TTC549 (cell line): Measurements from ENCODE around the gene PAPOLA.
"Not testable (repeated sequence)": the region's sequence is repeated elsewhere in the genome, so short reads cannot be mapped to it uniquely, and the experiment has no call there.

Source experiments
- FAIRE-seq: peaks from 2 replicates; lab custom pipeline; 2012; peaks lifted over from hg19 to GRCh38; lab: Jason Lieb, UNC

Gene PAPOLA

DNA sequence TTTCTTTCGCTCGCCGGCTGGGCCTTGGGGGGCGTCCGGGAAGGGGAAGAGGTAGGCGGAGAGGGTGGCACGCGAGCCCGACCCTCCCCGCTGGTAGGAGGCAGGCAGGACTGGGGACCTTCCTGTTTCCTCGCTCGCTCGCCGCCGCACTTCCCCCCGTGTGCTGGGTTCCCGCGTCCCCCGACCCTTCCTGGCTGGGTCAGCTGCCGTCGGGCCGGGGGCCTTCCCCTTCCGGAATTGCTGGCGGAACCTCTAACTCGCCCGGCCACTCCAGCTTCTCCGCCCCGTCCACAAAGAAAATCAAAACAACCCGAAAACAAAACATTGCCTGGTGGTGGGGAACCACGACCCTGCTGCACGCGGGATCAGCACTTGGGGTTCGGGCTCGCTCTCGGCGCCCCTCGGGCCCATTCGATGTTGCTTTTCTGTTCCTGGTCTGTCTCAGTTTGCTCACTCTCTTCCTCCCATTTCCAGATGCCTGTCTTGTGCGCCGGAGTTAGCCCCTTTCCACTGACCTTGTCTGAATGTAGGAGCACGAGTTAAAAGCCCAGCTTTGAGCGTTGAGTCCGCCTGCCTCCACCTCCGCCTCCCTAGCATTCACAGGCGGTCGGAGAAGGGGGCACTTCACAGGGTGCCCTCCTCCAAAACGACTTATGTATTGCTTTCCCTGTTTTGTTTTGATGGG lies 581 bp downstream of the PAPOLA start:
- no peak for FAIRE-seq

GRCh38 chr14:96503306-96503679 lies 1.1 kb downstream of the PAPOLA start:
- FAIRE-seq: no peak

DNA sequence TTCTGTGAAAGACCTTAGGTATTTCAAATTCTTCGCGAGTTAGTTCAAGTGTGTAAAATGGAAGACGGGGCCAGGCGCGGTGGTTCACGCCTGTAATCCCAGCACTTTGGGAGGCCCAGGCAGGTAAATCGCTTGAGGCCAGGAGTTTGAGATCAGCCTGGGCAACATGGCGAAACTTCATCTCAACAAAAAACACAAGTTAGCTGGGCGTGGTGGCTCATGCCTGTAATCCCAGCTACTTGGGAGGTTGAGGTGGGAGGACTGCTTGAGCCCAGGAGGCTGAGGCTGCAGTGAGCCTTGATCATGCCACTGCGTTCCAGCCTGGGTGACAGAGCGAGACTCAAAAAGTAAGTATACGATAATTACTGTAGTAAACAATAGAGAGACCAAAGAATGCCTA lies 2.2 kb downstream of the PAPOLA start:
- FAIRE-seq: not testable (repeated sequence)

DNA sequence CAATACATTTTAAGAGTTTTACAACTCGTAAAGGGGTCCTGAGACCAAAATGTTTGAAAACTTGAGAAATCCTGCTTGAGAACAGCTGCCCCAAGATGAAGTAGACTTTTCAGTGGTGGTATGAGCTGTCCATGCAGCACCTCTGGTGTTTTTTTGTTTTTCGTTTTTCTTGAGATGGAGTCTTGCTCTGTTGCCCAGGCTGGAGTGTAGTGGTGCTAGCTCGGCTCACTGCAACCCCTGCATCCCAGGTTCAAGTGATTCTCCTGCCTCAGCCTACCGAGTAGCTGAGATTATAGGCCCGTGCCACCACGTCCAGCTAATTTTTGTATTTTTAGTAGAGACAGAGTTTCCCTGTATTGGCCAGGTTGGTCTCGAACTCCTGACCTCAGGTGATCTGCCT lies 5.5 kb downstream of the PAPOLA start:
- FAIRE-seq: no peak

DNA sequence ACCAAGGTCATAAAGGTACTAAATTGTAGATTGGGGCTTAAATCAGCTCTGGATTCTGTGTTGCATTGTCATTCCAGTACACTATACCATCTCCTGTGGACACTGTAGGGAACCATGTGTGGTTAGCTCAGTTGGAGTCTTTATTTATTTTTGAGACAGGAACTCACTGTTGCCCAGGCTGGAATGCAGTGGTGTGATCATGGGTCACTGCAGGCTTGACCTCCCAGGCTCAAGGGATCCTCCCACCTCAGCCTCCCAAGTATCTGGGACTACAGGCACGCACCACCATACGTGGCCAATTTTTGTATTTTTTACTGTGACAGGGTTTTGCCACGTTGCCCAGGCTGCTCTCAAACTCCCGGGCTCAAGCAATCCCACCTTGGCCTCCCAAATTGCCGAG lies 6.7 kb downstream of the PAPOLA start:
- FAIRE-seq: no peak

GRCh38 chr14:96509457-96510090 lies 7.4 kb downstream of the PAPOLA start:
- no peak for FAIRE-seq

GRCh38 chr14:96511146-96511545 lies 9.0 kb downstream of the PAPOLA start:
- no peak for FAIRE-seq

DNA sequence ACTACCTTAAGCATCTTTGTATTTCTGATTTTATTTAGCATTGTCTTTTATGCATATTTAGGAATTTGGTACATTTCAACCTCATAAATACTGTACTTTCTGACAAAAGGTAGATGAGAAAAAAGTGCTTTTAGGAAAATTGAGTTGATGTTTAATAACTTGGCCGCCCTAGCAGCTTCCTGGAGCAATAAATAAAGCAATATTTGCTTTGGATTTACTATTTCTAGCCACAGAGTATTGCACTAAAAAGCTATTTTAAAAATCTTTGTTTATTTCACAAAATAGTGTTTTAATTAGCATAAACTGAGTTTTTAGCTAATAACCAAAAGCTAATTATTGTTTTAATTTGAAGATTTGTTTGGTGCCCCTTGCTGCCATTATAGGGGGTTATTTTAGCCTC lies 9.5 kb downstream of the PAPOLA start:
- FAIRE-seq: no peak

GRCh38 chr14:96512122-96512521 lies 9.9 kb downstream of the PAPOLA start:
- FAIRE-seq: no peak

DNA sequence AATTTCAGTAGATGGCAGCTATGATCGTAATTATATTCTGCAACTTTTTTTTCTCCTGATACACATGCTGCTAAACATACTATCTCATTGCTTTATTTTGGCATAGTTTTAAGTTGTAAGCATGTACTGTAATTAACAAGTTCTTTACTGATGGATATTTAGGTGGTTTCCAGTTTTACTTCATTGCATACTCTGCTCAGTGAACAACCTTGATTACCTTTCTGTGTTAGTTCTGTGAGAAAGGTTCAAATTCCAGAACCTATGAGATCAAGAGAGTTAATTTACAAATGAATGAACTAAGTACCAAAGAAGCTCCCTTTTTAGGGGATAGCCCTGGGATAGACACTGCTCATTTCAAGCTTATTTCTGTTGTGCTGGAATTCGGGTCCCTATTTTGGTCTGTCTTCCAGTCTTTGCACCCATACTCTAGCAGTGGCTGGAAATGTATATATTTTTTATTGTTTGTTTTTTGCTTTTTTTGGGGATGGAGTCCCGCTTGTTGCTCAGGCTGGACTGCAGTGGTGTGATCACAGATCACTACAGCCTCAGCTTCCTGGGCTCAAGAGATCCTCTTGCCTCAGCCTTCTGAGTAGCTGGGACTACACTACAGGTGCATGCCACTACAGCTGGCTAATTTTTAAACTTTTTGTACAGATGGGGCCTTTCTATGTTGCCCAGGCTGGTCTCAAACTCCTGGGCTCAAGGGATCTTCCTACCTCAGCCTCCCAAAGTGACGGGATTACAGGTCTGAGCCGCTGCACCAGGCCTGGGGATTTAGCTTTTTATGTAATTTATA lies 10.6 kb downstream of the PAPOLA start:
- no peak for FAIRE-seq

GRCh38 chr14:96514694-96515093 lies 12.5 kb downstream of the PAPOLA start:
- no peak for FAIRE-seq

DNA sequence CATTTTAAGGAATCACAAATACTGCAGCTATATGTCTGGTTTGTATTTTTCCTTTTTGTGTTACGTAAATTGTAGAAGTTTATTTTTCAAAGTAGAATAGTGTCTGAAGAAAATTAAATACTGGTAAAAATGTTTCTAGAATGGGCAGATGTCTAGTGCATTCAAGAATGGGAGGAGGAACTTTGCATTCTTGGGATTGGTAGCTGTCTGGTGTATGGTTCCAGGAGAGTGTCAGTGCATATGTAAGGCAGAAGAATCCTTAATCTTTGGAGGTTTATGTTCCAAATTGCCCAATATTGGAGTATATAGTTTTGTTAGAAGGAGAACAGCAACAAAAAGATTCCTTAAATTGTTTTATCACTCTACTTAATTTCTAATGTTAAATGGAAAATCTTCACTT lies 13.5 kb downstream of the PAPOLA start:
- no peak for FAIRE-seq

- FAIRE-seq: no peak
Observed at GRCh38 chr14:96516351-96516750, 14.2 kb downstream of the PAPOLA start.

DNA sequence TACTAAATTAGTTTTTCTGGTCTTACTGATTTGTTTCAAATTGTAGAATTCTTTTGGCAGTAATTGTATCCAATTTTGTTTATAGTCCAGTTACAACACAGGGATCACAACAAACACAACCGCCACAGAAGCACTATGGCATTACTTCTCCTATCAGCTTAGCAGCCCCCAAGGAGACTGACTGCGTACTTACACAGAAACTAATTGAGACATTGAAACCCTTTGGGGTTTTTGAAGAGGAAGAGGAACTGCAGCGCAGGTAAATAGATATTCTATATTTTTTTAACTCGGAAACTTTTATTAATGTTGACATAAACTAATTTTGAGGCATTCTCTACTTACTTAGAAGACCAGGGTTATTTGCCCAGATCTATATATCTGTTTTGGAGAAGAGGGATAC lies 17.8 kb downstream of the PAPOLA start:
- FAIRE-seq: no peak

DNA sequence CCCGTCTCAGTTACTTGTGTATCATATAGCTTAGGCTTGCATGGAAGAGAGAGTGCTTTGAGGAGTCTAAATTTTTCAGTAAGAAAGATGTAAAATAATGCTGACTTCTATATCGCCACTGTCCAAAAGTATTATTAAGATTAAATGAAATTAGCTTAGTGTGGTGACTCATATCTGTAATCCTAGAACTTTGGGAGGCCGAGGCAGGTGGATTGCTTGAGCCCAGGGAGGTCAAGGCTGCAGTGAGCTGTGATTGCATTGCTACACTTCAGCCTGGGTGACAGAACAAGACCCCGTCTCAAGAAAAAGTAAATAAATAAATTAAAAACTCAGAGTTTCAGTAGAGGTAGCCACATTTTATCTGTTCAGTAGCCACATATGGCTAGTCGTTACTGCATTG lies 23.3 kb downstream of the PAPOLA start:
- no peak for FAIRE-seq

DNA sequence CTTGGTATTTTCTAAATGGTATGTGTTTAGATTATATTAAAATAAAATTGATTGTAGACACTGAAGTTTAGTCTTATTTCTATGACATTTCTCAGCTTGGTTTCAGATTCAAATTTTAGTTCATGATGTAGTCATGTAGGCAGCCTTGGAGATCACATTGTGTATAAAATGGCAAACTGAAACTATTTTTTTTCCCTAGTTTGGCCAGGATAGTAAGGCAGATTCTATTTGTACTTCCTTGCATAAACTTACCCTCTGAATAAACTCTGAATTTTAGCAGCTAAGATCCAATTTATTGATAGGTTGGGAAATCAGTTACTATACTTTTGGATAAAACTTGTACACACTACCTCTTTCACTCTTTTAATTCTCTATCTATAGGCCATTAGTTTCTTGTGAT lies 30.4 kb downstream of the PAPOLA start:
- no peak for FAIRE-seq

- FAIRE-seq: no peak
Observed at GRCh38 chr14:96536807-96537206, 34.6 kb downstream of the PAPOLA start.

GRCh38 chr14:96538097-96538989 lies 36.2 kb downstream of the PAPOLA start:
- FAIRE-seq: no peak

- no peak for FAIRE-seq
Observed at GRCh38 chr14:96538990-96539317, 36.8 kb downstream of the PAPOLA start.

- no peak for FAIRE-seq
Observed at GRCh38 chr14:96554315-96554910, 52.2 kb downstream of the PAPOLA start.

DNA sequence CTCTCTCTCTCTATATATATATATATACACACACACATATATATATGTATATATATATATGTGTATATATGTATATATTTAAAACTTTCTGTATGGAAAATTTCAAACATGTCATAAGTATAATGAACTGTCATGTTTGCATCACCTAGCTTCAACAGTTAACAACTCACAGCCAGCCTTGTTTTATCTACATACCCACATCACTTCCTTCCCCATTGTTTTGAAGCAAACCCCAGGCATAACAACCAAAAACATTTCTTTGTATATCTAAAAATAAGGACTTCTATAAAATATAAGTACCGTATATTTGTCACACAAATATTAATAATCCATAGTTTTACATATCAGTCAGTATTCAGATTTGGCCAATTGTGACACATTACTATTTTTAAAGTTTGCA lies 57.4 kb downstream of the PAPOLA start:
- no peak for FAIRE-seq

GRCh38 chr14:96564389-96564788 lies 62.2 kb downstream of the PAPOLA start:
- peak; percentile 78 for FAIRE-seq
